Measurements from ENCODE around the gene OR2A12.
"Not testable (repeated sequence)": the region's sequence is repeated elsewhere in the genome, so short reads cannot be mapped to it uniquely, and the experiment has no call there.

OR2A12 gene

GRCh38 chr7:144122876-144123275 lies 36.8 kb downstream of the OR2A12 start, which contains the start of gene OR2A14:
OR2A14 (plus strand) TSS chr7:144123176; CDS start chr7:144129113, 5,937 bp downstream.
- no peak for DNase-seq

- DNase-seq: peak; percentile 97
Observed at GRCh38 chr7:144127714-144128334, 41.7 kb downstream of the OR2A12 start.

- DNase-seq: not testable (repeated sequence)
Observed at GRCh38 chr7:144129601-144130000, 43.5 kb downstream of the OR2A12 start.

GRCh38 chr7:144130730-144131129 lies 44.7 kb downstream of the OR2A12 start:
- no peak for DNase-seq

- no peak for DNase-seq
Observed at GRCh38 chr7:144132262-144132661, 46.2 kb downstream of the OR2A12 start.

- no peak for DNase-seq
Observed at GRCh38 chr7:144133307-144133706, 47.2 kb downstream of the OR2A12 start.

- DNase-seq: no peak
Observed at GRCh38 chr7:144134116-144134515, 48.0 kb downstream of the OR2A12 start.

- DNase-seq: no peak
Observed at GRCh38 chr7:144137501-144137900, 51.4 kb downstream of the OR2A12 start.

GRCh38 chr7:144142187-144142586 lies 56.1 kb downstream of the OR2A12 start:
- DNase-seq: no peak

- DNase-seq: no peak
Observed at GRCh38 chr7:144144426-144144825, 58.3 kb downstream of the OR2A12 start.

- no peak for DNase-seq
Observed at GRCh38 chr7:144148224-144148827, 62.2 kb downstream of the OR2A12 start.

Data from stimulated activated CD8-positive, alpha-beta memory T cell treated with anti-CD3 and anti-CD28 coated beads, Interleukin-4, amount 100 ng/mL, for 48 hours (primary cell).